Stomach smooth muscle (tissue), 2 donors: ENCODE data around the gene KRT8.

Source experiments
- H3K27ac ChIP-seq: one replicate; pipeline ENCODE4 v1.7.0; 2013; ENCODE audit warnings: mild to moderate bottlenecking, low read length, inconsistent platforms
- H3K27me3 ChIP-seq, 2 donors: one replicate each; pipeline ENCODE4 v1.7.0; 2013; ENCODE audit warnings: low read length in 2 of 2; ENCODE audit not compliant: insufficient read depth in 2 of 2, control insufficient read depth in 1 of 2
- H3K36me3 ChIP-seq, 2 donors: one replicate each; pipeline ENCODE4 v1.7.0; 2013; ENCODE audit warnings: low read length in 2 of 2; ENCODE audit not compliant: control insufficient read depth in 2 of 2, insufficient read depth in 2 of 2
- H3K4me1 ChIP-seq: one replicate; pipeline ENCODE4 v1.7.0; 2013; ENCODE audit warnings: low read length; ENCODE audit not compliant: control insufficient read depth, insufficient read depth
- H3K4me3 ChIP-seq, 2 donors: one replicate each; pipeline ENCODE4 v1.7.0; 2013; ENCODE audit warnings: low read length in 2 of 2
- H3K9ac ChIP-seq, 2 donors: one replicate each; pipeline ENCODE4 v1.7.0; 2013; ENCODE audit warnings: low read length in 2 of 2, mild to moderate bottlenecking in 1 of 2
- H3K9me3 ChIP-seq, 2 donors: one replicate each; pipeline ENCODE4 v1.7.0; 2013; ENCODE audit warnings: low read length in 2 of 2; ENCODE audit not compliant: control insufficient read depth in 2 of 2
- donor health status: healthy.
- donor health status: Pancreatic carcinoma.

Gene KRT8

DNA sequence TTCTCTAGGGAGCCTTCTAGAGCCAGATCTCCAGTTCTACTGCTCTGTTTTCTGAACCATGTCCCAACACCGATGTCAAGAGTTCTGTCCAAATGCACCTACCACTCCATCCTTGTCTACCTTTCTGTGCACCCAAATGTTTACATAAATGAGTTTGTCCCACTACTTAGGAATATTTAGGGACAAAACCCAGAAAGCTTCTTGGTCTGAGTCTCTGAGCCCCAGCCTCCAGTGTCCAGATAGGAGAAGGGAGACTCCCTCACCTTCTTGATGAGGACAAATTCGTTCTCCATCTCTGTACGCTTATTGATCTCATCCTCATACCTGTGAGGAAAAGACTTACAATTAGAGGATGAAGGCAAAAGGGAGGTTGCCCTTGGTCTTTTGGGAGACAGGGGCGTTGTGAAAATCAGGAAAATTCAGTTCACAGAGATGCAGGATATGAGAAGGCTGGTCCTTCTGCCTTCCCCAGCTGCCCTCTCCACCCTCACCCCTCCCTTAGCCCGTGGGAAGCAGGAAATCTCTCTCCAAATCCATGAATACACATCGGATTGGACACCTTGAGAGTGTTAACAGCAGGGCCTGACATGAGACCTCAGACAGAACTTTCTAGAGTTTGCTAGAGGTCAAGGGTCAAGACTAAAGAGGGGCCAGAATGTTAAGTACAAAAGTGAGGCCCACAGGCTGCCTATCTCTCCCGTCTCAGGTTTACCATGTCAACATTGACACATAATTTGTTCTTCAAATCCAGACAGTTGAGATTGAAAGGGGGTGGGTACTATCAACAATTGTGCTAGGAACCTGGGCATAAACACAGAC is 3.8 kb downstream of the KRT8 start:
- H3K36me3 ChIP-seq: peaks cover 5 to 19% of the 10 kb centered on the region in 2 donors
- H3K4me1 ChIP-seq: peaks cover 18% of the 10 kb centered on the region
- no peaks in the 10 kb centered on the region for H3K9me3 ChIP-seq
- H3K4me3 ChIP-seq: no peak overlapping the region
- H3K9ac ChIP-seq: no peak overlapping the region
- H3K27me3 ChIP-seq: no peaks in the 10 kb centered on the region
- no peak overlapping the region for H3K27ac ChIP-seq

DNA sequence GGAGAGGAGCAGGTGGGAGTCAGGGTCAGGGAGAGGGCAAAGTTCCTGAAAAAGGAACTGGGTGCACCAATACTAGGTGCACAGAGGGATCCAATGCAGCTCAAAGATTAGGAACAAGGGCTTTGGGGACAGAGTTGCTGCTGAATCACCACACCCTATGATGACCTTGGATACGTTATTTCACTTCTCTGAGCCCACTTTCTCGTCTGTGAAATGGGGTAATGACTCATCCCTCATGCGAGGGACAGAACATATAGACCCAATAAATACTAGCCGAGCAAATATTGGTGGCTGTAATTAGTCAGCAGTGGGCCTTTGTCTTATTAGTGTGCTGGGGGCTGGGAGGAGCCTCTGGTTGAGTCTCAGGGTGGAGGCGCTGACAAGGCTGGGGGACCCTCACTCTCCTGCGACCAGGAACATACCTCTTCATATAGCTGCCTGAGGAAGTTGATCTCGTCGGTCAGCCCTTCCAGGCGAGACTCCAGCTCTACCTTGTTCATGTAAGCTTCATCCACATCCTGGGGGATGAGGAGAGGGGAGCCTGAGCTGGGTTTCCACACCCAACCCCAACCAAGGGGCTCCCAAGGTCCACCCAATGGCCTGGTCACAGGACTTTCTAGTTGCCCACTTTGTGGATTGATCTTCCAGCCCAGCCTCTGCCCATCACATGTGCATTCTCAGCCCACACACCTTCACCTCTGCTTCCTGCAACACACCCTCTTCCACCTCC is 4.5 kb downstream of the KRT8 start:
- Histone ChIP-seq H3K27ac (no peak overlapping the region), H3K4me1 (peaks cover 18% of the 10 kb centered on the region), H3K27me3 (no peaks in the 10 kb centered on the region), H3K4me3 (no peak overlapping the region), H3K9ac (no peak overlapping the region), H3K9me3 (no peaks in the 10 kb centered on the region), H3K36me3 (peaks cover 5 to 19% of the 10 kb centered on the region in 2 donors)

DNA sequence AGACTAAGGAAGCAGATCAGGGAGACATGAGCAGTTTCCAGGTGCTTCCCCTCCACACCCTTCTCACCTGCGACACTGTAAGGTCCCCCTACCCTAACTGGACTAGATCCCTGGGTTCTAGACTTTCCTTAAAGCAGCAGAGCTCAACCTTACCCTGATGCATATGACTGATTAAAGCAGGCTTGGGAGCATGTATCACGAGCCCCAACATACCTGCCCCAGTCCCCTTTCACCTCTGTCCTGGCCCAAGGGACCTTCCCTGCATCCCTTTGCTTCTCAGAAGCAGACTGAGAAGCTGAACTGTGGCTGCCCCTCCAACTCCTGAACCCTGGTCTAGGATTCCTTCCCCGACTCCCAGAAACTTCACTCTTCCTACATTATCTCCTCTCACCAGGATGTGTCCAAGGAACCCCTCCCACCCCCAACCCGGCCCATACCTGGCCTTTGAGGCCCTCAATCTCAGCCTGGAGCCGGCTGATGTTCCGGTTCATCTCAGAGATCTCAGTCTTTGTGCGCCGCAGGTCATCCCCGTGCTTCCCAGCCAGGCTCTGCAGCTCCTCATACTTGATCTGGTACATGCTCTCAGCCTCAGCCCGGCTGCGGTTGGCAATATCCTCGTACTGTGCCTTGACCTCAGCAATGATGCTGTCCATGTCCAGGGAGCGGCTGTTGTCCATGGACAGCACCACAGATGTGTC is 5.4 kb downstream of the KRT8 start:
- Histone ChIP-seq H3K4me3 (no peak overlapping the region), H3K27ac (no peak overlapping the region), H3K27me3 (no peaks in the 10 kb centered on the region), H3K9me3 (no peaks in the 10 kb centered on the region), H3K36me3 (peaks cover 5 to 19% of the 10 kb centered on the region in 2 donors), H3K4me1 (peaks cover 11% of the 10 kb centered on the region), H3K9ac (no peak overlapping the region)

DNA sequence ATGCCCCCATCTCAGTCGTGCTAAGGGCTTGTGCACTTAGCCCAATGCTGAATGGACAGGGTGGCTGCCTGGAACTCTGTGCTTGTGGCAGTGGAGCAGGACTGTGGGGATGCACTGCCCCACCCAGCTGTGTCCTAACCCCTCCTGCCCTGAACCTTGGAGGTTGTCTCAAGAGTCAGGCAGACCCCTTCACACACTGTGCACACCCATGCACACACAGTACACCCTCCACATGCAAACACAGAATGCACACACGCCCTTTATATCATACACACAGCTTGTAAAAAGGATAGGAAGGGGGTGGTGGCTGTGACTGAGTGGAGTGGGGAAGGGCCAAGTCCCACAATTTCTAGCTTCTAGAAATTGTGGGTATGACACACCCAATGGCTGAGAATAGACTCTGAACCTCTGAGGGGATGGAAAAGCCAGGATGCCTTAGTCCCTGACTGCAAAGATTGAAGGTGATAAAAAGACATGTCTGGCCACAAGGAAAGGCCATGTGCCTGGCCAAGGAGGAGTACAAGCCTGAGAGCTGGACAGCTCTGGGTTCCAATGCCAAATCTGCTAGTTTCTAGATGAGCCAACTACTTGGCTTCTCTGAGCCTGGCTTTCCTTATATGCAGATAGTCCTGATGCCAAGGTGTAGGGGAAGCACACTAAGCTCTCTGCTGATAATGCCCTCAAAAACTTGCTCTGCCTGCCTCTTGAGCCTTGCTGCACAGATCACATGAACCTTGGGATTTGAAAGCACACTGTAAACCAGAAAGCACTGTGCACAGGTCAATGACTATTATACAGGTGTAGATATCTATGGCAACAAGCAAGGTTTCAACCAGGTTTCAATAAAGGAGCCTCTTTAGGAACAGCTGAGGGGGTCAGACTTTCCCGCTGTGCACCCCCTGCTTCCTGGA is 8.4 kb downstream of the KRT8 start:
- Histone ChIP-seq H3K9ac (no peak overlapping the region), H3K9me3 (no peaks in the 10 kb centered on the region), H3K4me1 (no peaks in the 10 kb centered on the region), H3K27ac (no peak overlapping the region), H3K27me3 (no peaks in the 10 kb centered on the region), H3K36me3 (peaks cover 5 to 19% of the 10 kb centered on the region in 2 donors), H3K4me3 (no peak overlapping the region)

DNA sequence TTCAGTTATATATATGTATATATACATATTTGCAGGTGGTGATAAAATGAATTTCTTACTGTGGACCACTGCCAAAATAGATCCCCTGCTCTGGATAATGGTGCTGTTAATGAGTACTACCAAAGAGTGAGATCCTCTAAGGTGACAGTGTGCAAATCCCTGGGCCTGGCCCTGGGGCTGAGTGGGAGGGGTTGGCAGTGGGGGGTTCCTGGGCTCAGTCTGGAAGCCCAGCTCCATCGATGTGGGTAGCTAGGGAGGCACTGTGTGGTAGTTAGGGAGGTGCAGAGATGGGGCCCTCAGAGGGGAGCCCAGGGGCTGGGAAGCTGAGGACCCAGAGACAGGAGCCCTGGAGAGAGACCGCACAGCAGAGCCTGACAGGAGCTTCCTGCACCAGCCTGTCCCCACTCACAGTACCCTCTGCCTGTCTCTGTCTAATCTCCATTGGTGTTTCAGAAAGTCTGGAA is 9.1 kb downstream of the KRT8 start:
- peaks cover 5 to 14% of the 10 kb centered on the region in 2 donors for H3K36me3 ChIP-seq
- H3K4me1 ChIP-seq: no peaks in the 10 kb centered on the region
- no peak overlapping the region for H3K9ac ChIP-seq
- no peaks in the 10 kb centered on the region for H3K27me3 ChIP-seq
- H3K4me3 ChIP-seq: no peak overlapping the region
- no peaks in the 10 kb centered on the region for H3K9me3 ChIP-seq
- H3K27ac ChIP-seq: no peak overlapping the region

DNA sequence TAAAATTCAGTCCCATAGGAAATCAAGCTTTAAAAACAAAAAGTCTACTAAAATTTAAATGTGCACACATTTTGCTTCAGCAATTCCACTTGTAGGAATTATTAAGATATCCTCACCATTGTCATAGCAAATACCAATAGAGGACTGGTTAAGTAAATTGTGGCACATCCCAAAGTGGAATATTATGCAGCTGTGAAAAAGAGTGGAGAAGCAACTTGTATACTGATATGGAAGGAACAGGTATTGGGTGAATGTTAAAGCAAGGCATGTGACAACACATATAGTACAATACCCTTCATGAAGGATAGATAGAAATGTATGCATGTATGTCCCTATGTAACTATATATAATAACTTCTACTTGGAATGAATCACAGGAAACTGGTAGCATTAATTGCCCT is 11.9 kb downstream of the KRT8 start:
- Histone ChIP-seq H3K36me3 (no peaks in the 10 kb centered on the region), H3K27ac (no peak overlapping the region), H3K27me3 (no peaks in the 10 kb centered on the region), H3K4me1 (no peaks in the 10 kb centered on the region), H3K4me3 (no peak overlapping the region), H3K9me3 (no peaks in the 10 kb centered on the region), H3K9ac (no peak overlapping the region)

DNA sequence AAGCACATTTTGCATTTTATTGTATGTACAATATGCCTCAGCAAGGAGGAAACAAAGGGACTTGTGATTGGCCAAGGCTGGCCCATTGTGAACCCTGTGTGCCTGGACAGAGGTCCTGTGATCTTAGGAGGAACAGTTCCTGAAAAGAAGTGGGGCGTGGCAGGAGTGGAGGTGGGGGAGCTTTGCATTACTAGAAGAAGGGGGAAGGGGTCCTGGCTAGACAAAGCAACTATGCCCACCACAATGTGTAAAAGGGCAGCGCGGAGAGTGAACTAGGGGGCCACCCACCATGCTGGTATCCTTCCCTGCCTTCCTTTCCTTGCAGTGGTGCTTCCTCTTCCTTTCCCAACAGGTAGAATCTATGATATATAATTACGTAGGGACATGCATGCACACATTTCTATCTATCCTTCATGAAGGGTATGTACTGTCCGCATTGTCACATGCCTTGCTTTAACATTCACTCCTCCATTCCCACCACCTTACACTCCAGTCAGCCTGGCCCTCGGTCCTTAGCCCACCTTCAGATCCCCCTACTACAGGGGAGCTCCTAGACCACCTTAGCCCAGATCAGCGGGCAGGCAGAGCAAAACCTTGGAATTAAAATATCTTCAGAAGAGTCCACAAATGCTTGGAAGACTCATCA is 12.5 kb downstream of the KRT8 start:
- H3K9ac ChIP-seq: no peak overlapping the region
- no peaks in the 10 kb centered on the region for H3K36me3 ChIP-seq
- H3K4me3 ChIP-seq: no peak overlapping the region
- H3K27ac ChIP-seq: no peak overlapping the region
- no peaks in the 10 kb centered on the region for H3K9me3 ChIP-seq
- no peaks in the 10 kb centered on the region for H3K27me3 ChIP-seq
- H3K4me1 ChIP-seq: no peaks in the 10 kb centered on the region

DNA sequence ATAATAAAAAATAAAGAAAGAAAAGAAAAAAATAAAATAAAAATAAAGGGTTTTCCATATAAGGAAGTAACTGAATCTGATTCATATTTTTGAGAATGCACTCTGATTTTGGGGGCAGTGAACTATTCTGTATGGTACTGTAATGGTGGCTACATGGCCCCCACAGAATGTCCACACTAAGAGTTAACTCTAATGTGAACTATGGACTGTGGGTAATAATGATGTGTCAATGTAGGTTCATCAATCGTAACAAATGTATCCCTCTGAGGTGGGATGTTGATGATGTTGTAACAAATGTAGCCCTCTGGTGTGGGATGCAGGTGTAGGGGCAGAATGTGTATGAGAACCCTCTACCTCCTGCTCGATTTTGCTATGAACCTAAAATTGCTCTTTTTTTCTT is 13.8 kb downstream of the KRT8 start:
- H3K36me3 ChIP-seq: no peaks in the 10 kb centered on the region
- no peak overlapping the region for H3K9ac ChIP-seq
- H3K4me3 ChIP-seq: no peak overlapping the region
- H3K27ac ChIP-seq: no peak overlapping the region
- no peaks in the 10 kb centered on the region for H3K27me3 ChIP-seq
- no peaks in the 10 kb centered on the region for H3K9me3 ChIP-seq
- H3K4me1 ChIP-seq: no peaks in the 10 kb centered on the region

DNA sequence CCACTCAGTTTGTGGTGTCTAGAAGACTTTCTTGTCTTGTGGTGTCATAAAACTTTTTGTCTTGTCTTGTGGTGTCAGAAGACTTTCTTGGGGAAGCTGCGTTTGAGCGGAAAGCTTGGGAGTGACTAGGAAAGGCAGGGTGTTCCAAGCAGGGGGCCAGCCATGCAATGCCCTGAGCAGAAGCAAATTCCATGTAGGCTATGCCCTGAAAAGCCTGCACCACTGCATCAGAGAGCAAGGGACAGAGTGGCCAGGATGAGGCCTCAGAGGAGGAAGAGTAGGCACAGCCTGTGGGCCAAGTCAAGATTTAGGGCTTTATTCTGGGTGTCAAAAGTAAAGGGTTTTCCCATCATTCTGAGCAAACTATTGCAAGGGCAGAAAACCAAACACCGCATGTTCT is 14.5 kb downstream of the KRT8 start:
- no peak overlapping the region for H3K27ac ChIP-seq
- no peak overlapping the region for H3K4me3 ChIP-seq
- no peak overlapping the region for H3K9ac ChIP-seq
- no peaks in the 10 kb centered on the region for H3K27me3 ChIP-seq
- no peaks in the 10 kb centered on the region for H3K9me3 ChIP-seq
- no peaks in the 10 kb centered on the region for H3K36me3 ChIP-seq
- no peaks in the 10 kb centered on the region for H3K4me1 ChIP-seq
